Measurements from ENCODE around the gene ASPHD2. TPM values are rescaled to one million over a fixed set of nuclear protein-coding genes. Genes with fewer than 3 reads are reported as not detected.

Gene ASPHD2
- total RNA-seq, 1 experiment from 2014 or later = 7.1 TPM

- Histone ChIP-seq H3K4ac (ENCODE audit: low read depth, low read length) (no peak overlapping the region), H4K20me1 (ENCODE audit: control insufficient read depth, insufficient read depth, insufficient read length) (no peaks in the 10 kb centered on the region), H4K5ac (ENCODE audit: insufficient read length, low read depth, low read length) (no peak overlapping the region), H2BK20ac (ENCODE audit: low read depth, low read length, poor library complexity, severe bottlenecking) (no peak overlapping the region), H3K4me2 (ENCODE audit: insufficient read depth, insufficient read length, low read length) (no peak overlapping the region), H3K79me1 (ENCODE audit: insufficient read depth, low read depth, low read length, poor library complexity, severe bottlenecking) (no peaks in the 10 kb centered on the region), H3K23ac (ENCODE audit: insufficient read length, low read depth, low read length) (no peak overlapping the region), H3K18ac (ENCODE audit: insufficient read length, low read depth, low read length) (no peak overlapping the region), H4K8ac (replicated peaks; ENCODE audit: insufficient read length, low read depth, low read length) (no peak overlapping the region), H3K23me2 (ENCODE audit: insufficient read length, low read depth, low read length, poor library complexity, severe bottlenecking) (no peaks in the 10 kb centered on the region), H3K14ac (ENCODE audit: insufficient read depth, low read length) (no peak overlapping the region), H2BK5ac (ENCODE audit: insufficient read length, low read length) (no peak overlapping the region), H3K79me2 (ENCODE audit: insufficient read depth, low read length) (no peaks in the 10 kb centered on the region), H2BK120ac (ENCODE audit: low read depth, low read length, poor library complexity, severe bottlenecking) (no peak overlapping the region), H3K27me3 (ENCODE audit: insufficient read depth, low read length) (no peaks in the 10 kb centered on the region), H2AFZ (ENCODE audit: low read length) (no peak overlapping the region), H4K91ac (ENCODE audit: insufficient read length, low read depth, low read length) (no peak overlapping the region), H3K4me1 (ENCODE audit: insufficient read depth, low read length) (no peaks in the 10 kb centered on the region), H3K9ac (ENCODE audit: extremely low read depth, insufficient read length, low read length) (no peak overlapping the region), H3K9me3 (ENCODE audit: control insufficient read depth, low read depth, low read length) (no peaks in the 10 kb centered on the region), H3K27ac (ENCODE audit: insufficient read length, low read depth, low read length) (no peak overlapping the region), H3T11ph (ENCODE audit: low read length) (no peak overlapping the region), H2BK12ac (ENCODE audit: insufficient read length, low read depth, low read length) (no peak overlapping the region), H3K56ac (ENCODE audit: insufficient read length, low read depth, low read length) (no peak overlapping the region), H2BK15ac (ENCODE audit: low read depth, low read length) (no peak overlapping the region), H2AK5ac (ENCODE audit: insufficient read length, low read length) (no peak overlapping the region)
- no peaks in the 10 kb centered on the region; the same call in 1 of the 2 replicates for H3K27me3 Mint-ChIP-seq (ENCODE audit: low read depth)
- peaks cover 5 to 19% of the 10 kb centered on the region in 2 experiments for H3K4me1 Mint-ChIP-seq
- no peaks in the 10 kb centered on the region for H3K9me3 Mint-ChIP-seq
- DNase-seq = no peak
- no peak overlapping the region for H3K4me3 Mint-ChIP-seq
- no peak overlapping the region for H3K27ac Mint-ChIP-seq
- no peaks in the 10 kb centered on the region for H3K36me3 Mint-ChIP-seq (ENCODE audit: insufficient read depth in 1 of 3, low read depth in 3 of 3)
- TF ChIP-seq, protein P1, sequence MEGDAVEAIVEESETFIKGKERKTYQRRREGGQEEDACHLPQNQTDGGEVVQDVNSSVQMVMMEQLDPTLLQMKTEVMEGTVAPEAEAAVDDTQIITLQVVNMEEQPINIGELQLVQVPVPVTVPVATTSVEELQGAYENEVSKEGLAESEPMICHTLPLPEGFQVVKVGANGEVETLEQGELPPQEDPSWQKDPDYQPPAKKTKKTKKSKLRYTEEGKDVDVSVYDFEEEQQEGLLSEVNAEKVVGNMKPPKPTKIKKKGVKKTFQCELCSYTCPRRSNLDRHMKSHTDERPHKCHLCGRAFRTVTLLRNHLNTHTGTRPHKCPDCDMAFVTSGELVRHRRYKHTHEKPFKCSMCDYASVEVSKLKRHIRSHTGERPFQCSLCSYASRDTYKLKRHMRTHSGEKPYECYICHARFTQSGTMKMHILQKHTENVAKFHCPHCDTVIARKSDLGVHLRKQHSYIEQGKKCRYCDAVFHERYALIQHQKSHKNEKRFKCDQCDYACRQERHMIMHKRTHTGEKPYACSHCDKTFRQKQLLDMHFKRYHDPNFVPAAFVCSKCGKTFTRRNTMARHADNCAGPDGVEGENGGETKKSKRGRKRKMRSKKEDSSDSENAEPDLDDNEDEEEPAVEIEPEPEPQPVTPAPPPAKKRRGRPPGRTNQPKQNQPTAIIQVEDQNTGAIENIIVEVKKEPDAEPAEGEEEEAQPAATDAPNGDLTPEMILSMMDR (conservative IDR thresholded peaks at IDR 0.05) = no peak
- WGBS (ENCODE audit: extremely low coverage, insufficient read length, low lambda C conversion rate) = no CpG with 5 or more reads among the region's 5 CpGs
Observed at GRCh38 chr22:26395926-26396325, 33.1 kb upstream of the ASPHD2 start.
